SK-N-SH (cell line): Measurements from ENCODE around the gene SMARCA4. TPM values are rescaled to one million over a fixed set of nuclear protein-coding genes. Genes with fewer than 3 reads are reported as not detected.

ENCODE experiments used
- CTCF ChIA-PET: fragments of 300-600, 350-600 bp; formaldehyde crosslinking; extraction: SDS; loops from one replicate; lab custom pipeline; 2021; lab: Yijun Ruan, JAX
- POLR2A ChIA-PET: fragments of 350-600 bp; sonication (Branson Sonifier 250); formaldehyde crosslinking; extraction: SDS; loops from one replicate; lab custom pipeline; 2020; ENCODE audit warnings: antibody characterized with exemption, inconsistent platforms; lab: Yijun Ruan, JAX
- DNase-seq: peaks from one replicate; pipeline ENCODE4 v3.0.0; 2012
- H2AFZ ChIP-seq: fragments of 200-600 bp; sonication (generic); 2 replicates; pipeline ENCODE4 v1.8.1; 2016; ENCODE audit warnings: antibody characterized with exemption, mild to moderate bottlenecking, low read depth
- H3F3A ChIP-seq: fragments of 200-600 bp; sonication (generic); replicated peaks from 2 replicates; pipeline ENCODE3; 2016; ENCODE audit warnings: antibody characterized with exemption, mild to moderate bottlenecking; ENCODE audit not compliant: insufficient read depth
- H3K27ac ChIP-seq, 2 experiments: fragments of 200-500 bp in 1 of 2; fragments of 200-600 bp in 1 of 2; sonication (Bioruptor generic) in 1 of 2; sonication (generic), shearing (Covaris generic) in 1 of 2; 2 replicates each; pipeline versions ENCODE4 v1.5.1 to v1.6.1; 2014 to 2016; ENCODE audit warnings: low read depth in 2 of 2, inconsistent platforms in 1 of 2, low read length in 1 of 2, mild to moderate bottlenecking in 1 of 2, mixed read lengths in 1 of 2
- H3K27me3 ChIP-seq: fragments of 200-600 bp; sonication (generic), shearing (Covaris generic); 2 replicates; pipeline ENCODE4 v1.6.1; 2016; ENCODE audit warnings: mixed run types; ENCODE audit not compliant: insufficient read depth
- H3K36me3 ChIP-seq, 2 experiments: fragments of 200-500 bp in 1 of 2; fragments of 200-600 bp in 1 of 2; sonication (Bioruptor generic) in 1 of 2; sonication (generic) in 1 of 2; replicated peaks in 1 of 2; 2 replicates each; pipeline versions ENCODE3 to v1.5.1; 2014 to 2016; ENCODE audit warnings: low read length in 1 of 2, mild to moderate bottlenecking in 1 of 2; ENCODE audit not compliant: insufficient read depth in 2 of 2, control insufficient read depth in 1 of 2
- H3K4me1 ChIP-seq, 2 experiments: fragments of 200-500 bp in 1 of 2; fragments of 200-600 bp in 1 of 2; sonication (Bioruptor generic) in 1 of 2; sonication (generic), shearing (Covaris generic) in 1 of 2; 2 replicates each; pipeline versions ENCODE4 v1.5.1 to v1.6.1; 2014 to 2016; ENCODE audit warnings: low read depth in 1 of 2, low read length in 1 of 2, mixed run types in 1 of 2; ENCODE audit not compliant: insufficient read depth in 2 of 2, control insufficient read depth in 1 of 2
- H3K4me2 ChIP-seq: fragments of 200-600 bp; sonication (generic), shearing (Covaris generic); 2 replicates; pipeline ENCODE4 v1.6.1; 2017; ENCODE audit warnings: mixed run types
- H3K4me3 ChIP-seq, 2 experiments: fragments of 200-500 bp in 1 of 2; fragments of 200-600 bp in 1 of 2; sonication (Bioruptor generic) in 1 of 2; sonication (generic), shearing (Covaris generic) in 1 of 2; 2 replicates each; pipeline versions ENCODE4 v1.5.1 to v1.8.1; 2014 to 2016; ENCODE audit warnings: low read depth in 2 of 2, inconsistent platforms in 1 of 2, low read length in 1 of 2, mild to moderate bottlenecking in 1 of 2, mixed read lengths in 1 of 2, moderate library complexity in 1 of 2
- H3K79me2 ChIP-seq: fragments of 200-600 bp; sonication (generic); 2 replicates; pipeline ENCODE4 v1.8.1; 2017; ENCODE audit warnings: mild to moderate bottlenecking; ENCODE audit not compliant: insufficient read depth
- H3K9ac ChIP-seq: fragments of 200-600 bp; sonication (generic); 2 replicates; pipeline ENCODE4 v1.6.1; 2017; ENCODE audit warnings: mixed run types
- H3K9me2 ChIP-seq: fragments of 200-600 bp; sonication (generic); 2 replicates; pipeline ENCODE4 v1.6.1; 2017; ENCODE audit warnings: mixed run types
- H3K9me3 ChIP-seq: fragments of 200-600 bp; sonication (generic); 2 replicates; pipeline ENCODE4 v1.6.1; 2017; ENCODE audit warnings: mixed run types, mild to moderate bottlenecking, moderate library complexity
- H4K20me1 ChIP-seq: fragments of 200-600 bp; sonication (generic); 2 replicates; pipeline ENCODE4 v1.6.1; 2017; ENCODE audit warnings: mild to moderate bottlenecking, mixed run types; ENCODE audit not compliant: insufficient read depth
- CTCF ChIP-seq: fragments of 200-600 bp; sonication (generic); IDR thresholded peaks from 2 replicates; pipeline ENCODE4 v1.6.1; 2017; ENCODE audit warnings: antibody characterized with exemption, mild to moderate bottlenecking, moderate library complexity
- EP300 ChIP-seq, 2 experiments: IDR thresholded peaks; 2 replicates each; pipeline versions ENCODE4 v1.4.0 to v1.6.1; 2012; ENCODE audit warnings: borderline replicate concordance in 1 of 2, low read depth in 1 of 2, low read length in 1 of 2
- FOXM1 ChIP-seq: IDR thresholded peaks from 2 replicates; pipeline ENCODE4 v1.4.0; 2012; ENCODE audit warnings: low read depth, mild to moderate bottlenecking
- GABPA ChIP-seq: IDR thresholded peaks from 2 replicates; pipeline ENCODE4 v1.4.0; 2012; ENCODE audit warnings: low read depth, mild to moderate bottlenecking
- GATA2 ChIP-seq: sonication (generic); formaldehyde crosslinking; IDR thresholded peaks from 2 replicates; pipeline ENCODE4 v1.5.0; 2020; ENCODE audit warnings: mild to moderate bottlenecking, missing genetic modification reagents
- IRF3 ChIP-seq: fragments of 150-350 bp; IDR thresholded peaks from 2 replicates; pipeline ENCODE4 v1.6.1; 2016; ENCODE audit warnings: mild to moderate bottlenecking, low read depth, low read length
- JUND ChIP-seq: IDR thresholded peaks from 2 replicates; pipeline ENCODE4 v1.4.0; 2012
- MAX ChIP-seq: IDR thresholded peaks from 2 replicates; pipeline ENCODE4 v1.4.0; 2012; ENCODE audit warnings: low read depth
- MEF2A ChIP-seq: IDR thresholded peaks from 2 replicates; pipeline ENCODE4 v1.4.0; 2012; ENCODE audit warnings: low read depth, borderline replicate concordance
- MXI1 ChIP-seq: IDR thresholded peaks from 2 replicates; pipeline ENCODE4 v1.6.1; 2012; ENCODE audit warnings: mild to moderate bottlenecking, low read depth, low read length, improper control_type of control experiment
- NRF1 ChIP-seq: IDR thresholded peaks from 2 replicates; pipeline ENCODE4 v1.6.1; 2012; ENCODE audit warnings: low read depth, mild to moderate bottlenecking, low read length
- PBX3 ChIP-seq: IDR thresholded peaks from 2 replicates; pipeline ENCODE4; 2012
- POLR2AphosphoS5 ChIP-seq: IDR thresholded peaks from 2 replicates; pipeline ENCODE4 v1.6.1; 2012; ENCODE audit warnings: low read depth, low read length
- RCOR1 ChIP-seq: fragments of 150-350 bp; IDR thresholded peaks from 2 replicates; pipeline ENCODE4 v1.6.1; 2017; ENCODE audit warnings: antibody characterized with exemption, low read length
- REST ChIP-seq: IDR thresholded peaks from 2 replicates; pipeline ENCODE4 v1.6.1; 2012; ENCODE audit warnings: mild to moderate bottlenecking, low read depth, low read length, moderate library complexity
- SMC3 ChIP-seq: IDR thresholded peaks from 2 replicates; pipeline ENCODE4 v1.6.1; 2012; ENCODE audit warnings: low read depth, low read length, improper control_type of control experiment
- TAF1 ChIP-seq: IDR thresholded peaks from 2 replicates; pipeline ENCODE4 v1.6.1; 2012; ENCODE audit warnings: low read depth, mild to moderate bottlenecking, low read length, moderate library complexity, borderline replicate concordance
- TEAD4 ChIP-seq: IDR thresholded peaks from 2 replicates; pipeline ENCODE4 v1.4.0; 2012; ENCODE audit warnings: mild to moderate bottlenecking, borderline replicate concordance; ENCODE audit not compliant: insufficient read depth
- YY1 ChIP-seq: IDR thresholded peaks from 2 replicates; pipeline ENCODE4 v1.4.0; 2012; ENCODE audit warnings: low read depth, mild to moderate bottlenecking
- ZBTB33 ChIP-seq: IDR thresholded peaks from 2 replicates; pipeline ENCODE4 v1.4.0; 2012; ENCODE audit warnings: low read depth, borderline replicate concordance
- WGBS: methylation state at CpG from one replicate; pipeline ENCODE4 v1.1.6; 2017; ENCODE audit warnings: low lambda C conversion rate; 5-methylcytosine and 5-hydroxymethylcytosine counted together
- polyA plus RNA-seq, 3 experiments: library from polyadenylated mRNA; depleted of rRNA; stranded (reverse); fragments of >200 nt; gene quantifications; 2 replicates each; pipeline ENCODE4 v1.2.3, GENCODE V29; 2012

Gene SMARCA4
- polyA plus RNA-seq, 1 of the 3 experiments (the other 2 are of a cell fraction): 90.7 TPM

GRCh38 chr19:11100049-11100448 is 139.2 kb downstream of the SMARCA4 start:
- H3K36me3 ChIP-seq: peaks cover 10 to 32% of the 10 kb centered on the region in 2 experiments

More at GRCh38 chr19:11100049-11100448, 139.2 kb downstream of the SMARCA4 start:
- POLR2A ChIA-PET: no interaction called here
- H3K27me3 ChIP-seq: no peaks in the 10 kb centered on the region
- 92% methylated on average over 12 of the region's 12 CpGs for WGBS
- H4K20me1 ChIP-seq: no peaks in the 10 kb centered on the region; the same call in 1 of the 2 replicates
- no peak for TF ChIP-seq PBX3
- no peak for TF ChIP-seq RCOR1
- TF ChIP-seq REST: no peak
- TF ChIP-seq POLR2AphosphoS5: no peak
- no peak for TF ChIP-seq NRF1
- TF ChIP-seq MXI1: no peak
- no peak for TF ChIP-seq JUND
- no peak for TF ChIP-seq CTCF
- TF ChIP-seq IRF3: no peak
- TF ChIP-seq GABPA: no peak
- no peak for TF ChIP-seq EP300 (IDR thresholded peaks at IDR 0.05; ENCODE audit: borderline replicate concordance in 1 of 2, low read depth in 1 of 2, low read length in 1 of 2)
- TF ChIP-seq MEF2A: no peak
- TF ChIP-seq MAX: no peak
- TF ChIP-seq GATA2 (CRISPR knock-in tag): no peak
- no peak for TF ChIP-seq YY1
- no peak for TF ChIP-seq TEAD4
- TF ChIP-seq ZBTB33: no peak
- no peak for TF ChIP-seq FOXM1
- TF ChIP-seq TAF1: no peak
- no peak for TF ChIP-seq SMC3
- H3K9me2 ChIP-seq: no peaks in the 10 kb centered on the region
- H3F3A ChIP-seq: peaks cover 20% of the 10 kb centered on the region
- H3K4me1 ChIP-seq: peaks cover 0 to 18% of the 10 kb centered on the region in 2 experiments; a peak in 2 of 4 replicates
- no peaks in the 10 kb centered on the region; the same call in 1 of the 2 replicates for H3K9me3 ChIP-seq
- H2AFZ ChIP-seq: no peak overlapping the region
- no peak overlapping the region for H3K9ac ChIP-seq
- no peak overlapping the region for H3K4me3 ChIP-seq
- CTCF ChIA-PET: interaction anchor here (2.0 kb wide), 1 partner anchor 26 kb away, joined by 10 read pairs; no protein-coding TSS in a partner anchor
- peaks cover 56% of the 10 kb centered on the region for H3K79me2 ChIP-seq
- no peak overlapping the region for H3K4me2 ChIP-seq
- H3K27ac ChIP-seq: no peak overlapping the region
- DNase-seq: no peak
